GOT3 (cell line): Measurements from ENCODE around the gene KRTAP1-3.
"Not testable (repeated sequence)": the region's sequence is repeated elsewhere in the genome, so short reads cannot be mapped to it uniquely, and the experiment has no call there.

Source experiments
- DNase-seq: peaks from one replicate; lab custom pipeline; 2025; ENCODE audit warnings: mixed read lengths; lab: John Stamatoyannopoulos, UW

The KRTAP1-3 gene

GRCh38 chr17:41034346-41034935, at the start of gene KRTAP1-3:
KRTAP1-3 (minus strand) TSS chr17:41034874; CDS start chr17:41034821, 53 bp downstream.
- not testable (repeated sequence) for DNase-seq

GRCh38 chr17:41084100-41084856, 49.6 kb upstream of the KRTAP1-3 start, which contains the start of gene KRTAP4-7:
KRTAP4-7 (plus strand) TSS chr17:41084150; CDS start chr17:41084207, 57 bp downstream.
- not testable (repeated sequence) for DNase-seq

- DNase-seq = not testable (repeated sequence)
Measured at GRCh38 chr17:41083427-41083826, 48.8 kb upstream of the KRTAP1-3 start.

DNA sequence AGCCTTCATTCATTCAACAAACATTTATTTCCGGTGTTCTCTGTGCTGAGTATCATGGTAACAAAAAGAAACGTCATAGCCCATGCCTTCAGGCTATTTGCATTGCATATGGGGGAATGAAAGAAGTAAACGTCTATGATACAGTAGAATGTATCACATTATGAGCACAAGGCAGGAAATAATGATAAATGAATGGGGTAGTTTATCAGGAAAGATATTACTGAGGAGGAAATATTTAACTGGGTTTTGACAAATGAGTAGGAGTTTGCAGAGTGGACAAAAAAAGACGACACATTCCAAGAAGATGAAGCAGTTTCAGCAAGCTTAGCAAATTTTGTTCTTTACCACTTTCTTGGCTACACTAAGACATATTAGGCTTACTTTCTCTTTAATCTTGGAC, 48.0 kb upstream of the KRTAP1-3 start:
- DNase-seq = no peak

- DNase-seq = no peak
Measured at GRCh38 chr17:41076788-41077187, 42.1 kb upstream of the KRTAP1-3 start.

DNA sequence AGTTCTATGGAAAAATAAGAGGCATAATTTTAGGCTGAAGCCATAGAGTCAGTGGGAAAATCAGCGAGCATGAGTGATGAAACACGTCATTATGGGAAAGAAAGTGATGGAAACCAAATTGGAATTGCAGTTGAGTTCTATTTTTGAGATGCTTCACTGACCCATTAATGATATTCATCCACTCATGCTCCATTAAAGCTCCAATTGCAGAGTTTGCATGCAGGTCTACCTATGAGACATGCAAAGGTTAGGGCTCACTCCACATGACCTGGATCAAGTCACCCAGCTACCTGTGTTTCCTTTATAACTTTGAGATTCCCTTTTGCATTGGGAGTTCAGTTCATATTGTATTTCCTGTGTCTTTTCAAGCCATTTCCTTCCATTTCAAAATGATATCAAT, 39.0 kb upstream of the KRTAP1-3 start:
- no peak for DNase-seq

- no peak for DNase-seq
Measured at GRCh38 chr17:41071606-41072360, 37.1 kb upstream of the KRTAP1-3 start.

DNA sequence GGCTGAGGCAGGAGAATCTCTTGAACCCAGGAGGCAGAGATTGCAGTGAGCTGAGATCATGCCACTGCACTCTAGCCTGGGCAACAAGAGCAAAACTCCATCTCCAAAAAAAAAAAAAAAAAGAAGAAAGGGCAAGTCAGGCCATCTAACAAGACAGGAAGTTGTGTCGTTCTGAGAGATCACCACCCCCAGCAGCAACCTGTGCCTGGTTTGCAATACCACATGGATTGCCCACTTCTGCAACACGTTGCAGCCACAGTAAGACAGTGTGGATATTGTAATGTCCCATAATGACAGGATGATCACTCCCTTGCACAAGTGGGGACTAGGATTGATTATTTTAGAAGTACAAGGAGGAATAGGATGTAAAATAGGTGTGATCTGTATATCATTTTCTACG, 34.4 kb upstream of the KRTAP1-3 start:
- no peak for DNase-seq

GRCh38 chr17:41067281-41067680, 32.6 kb upstream of the KRTAP1-3 start:
- DNase-seq = no peak

DNA sequence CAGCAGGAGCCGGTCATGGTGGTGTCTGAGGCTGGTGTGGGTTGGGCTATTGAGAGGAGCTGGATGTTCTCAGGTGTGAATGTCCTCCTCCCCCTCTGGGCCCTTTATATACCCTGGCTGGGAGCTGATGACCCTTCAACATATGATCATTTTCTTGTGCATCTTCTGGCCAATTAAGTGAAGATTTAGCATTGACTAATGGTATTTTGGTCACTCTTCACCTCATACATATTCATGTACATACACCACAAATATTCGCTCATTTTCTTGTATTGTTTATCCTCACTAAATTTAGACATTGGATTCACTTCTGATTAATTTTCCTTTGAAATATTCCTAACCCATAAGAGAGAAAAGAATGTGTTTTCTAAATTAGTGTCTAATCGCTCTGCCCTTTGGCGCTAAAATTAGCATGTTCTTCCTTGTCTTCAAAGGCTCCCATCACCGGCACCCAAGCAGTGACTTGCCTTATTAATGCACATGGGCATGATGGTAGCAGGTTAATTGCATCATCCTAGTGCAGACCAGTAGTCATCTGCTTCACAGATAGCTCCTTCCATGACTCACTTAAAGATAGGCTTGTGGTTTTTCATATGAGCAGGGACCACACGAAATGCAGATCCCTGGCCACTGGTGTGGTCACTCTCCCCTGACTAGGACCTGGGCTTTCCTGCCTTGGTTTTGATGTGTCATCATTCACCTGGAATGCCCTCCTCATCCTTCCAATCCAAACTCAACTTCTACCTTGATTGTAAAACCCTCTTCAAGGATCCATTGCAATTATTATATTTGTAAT, 31.4 kb upstream of the KRTAP1-3 start, which contains the start of gene KRTAP2-4:
Gene KRTAP2-4, minus strand, starts transcription at position 51 of the 796 bp plus-strand sequence. Its CDS starts 34 bp downstream, at position 17.
- DNase-seq = no peak

DNA sequence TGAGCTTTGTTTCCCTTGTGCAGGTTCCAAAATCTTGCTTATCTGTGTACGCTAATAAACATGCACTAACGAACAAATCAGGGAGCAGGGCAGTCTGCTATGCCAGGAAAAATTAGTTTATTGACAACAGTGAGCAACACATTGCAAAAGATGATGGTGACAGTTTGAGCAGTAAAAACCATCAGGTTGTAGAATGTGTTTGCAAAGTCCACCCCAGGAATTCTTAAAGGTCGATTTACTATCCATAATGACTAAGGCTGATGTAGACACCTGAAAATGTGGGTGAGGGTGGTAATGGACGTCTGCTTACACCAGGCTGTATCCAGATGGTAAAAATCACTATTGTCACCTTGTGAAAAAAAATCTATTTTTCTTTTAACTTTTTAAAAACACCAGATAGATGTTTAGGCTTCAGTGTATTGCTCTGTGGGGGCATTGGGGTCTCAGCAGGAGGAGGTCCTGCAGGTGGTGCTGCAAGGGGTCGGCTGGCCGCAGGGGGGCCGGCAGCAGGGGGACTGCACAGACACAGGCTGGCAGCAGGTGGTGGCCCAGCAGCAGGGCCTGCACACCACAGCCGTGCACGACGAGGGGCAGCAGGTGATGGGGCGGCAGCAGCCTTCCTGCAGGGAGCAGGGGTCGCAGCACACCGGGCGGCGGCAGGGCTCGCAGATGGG, 30.5 kb upstream of the KRTAP1-3 start:
- not testable (repeated sequence) for DNase-seq

DNA sequence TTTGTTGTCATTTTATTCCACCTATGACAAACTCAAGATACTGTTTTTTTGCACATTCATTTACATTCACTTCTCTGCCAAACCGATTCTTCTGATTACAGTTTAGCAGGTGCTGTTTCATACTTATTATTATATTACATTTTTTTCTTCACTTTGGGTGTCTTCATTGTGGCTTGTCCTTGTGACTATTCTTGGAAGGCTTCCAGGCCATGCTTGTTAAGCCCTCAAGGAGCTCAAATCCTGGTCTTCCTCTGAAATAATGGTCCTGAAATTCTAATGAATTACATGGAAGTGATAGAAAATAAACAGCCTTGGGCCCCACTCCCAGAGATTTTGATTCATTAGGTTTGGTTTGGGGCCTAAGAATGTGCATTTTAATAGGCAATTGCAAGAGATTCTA, 29.6 kb upstream of the KRTAP1-3 start:
- no peak for DNase-seq

GRCh38 chr17:41063449-41063848, 28.8 kb upstream of the KRTAP1-3 start:
- no peak for DNase-seq

DNA sequence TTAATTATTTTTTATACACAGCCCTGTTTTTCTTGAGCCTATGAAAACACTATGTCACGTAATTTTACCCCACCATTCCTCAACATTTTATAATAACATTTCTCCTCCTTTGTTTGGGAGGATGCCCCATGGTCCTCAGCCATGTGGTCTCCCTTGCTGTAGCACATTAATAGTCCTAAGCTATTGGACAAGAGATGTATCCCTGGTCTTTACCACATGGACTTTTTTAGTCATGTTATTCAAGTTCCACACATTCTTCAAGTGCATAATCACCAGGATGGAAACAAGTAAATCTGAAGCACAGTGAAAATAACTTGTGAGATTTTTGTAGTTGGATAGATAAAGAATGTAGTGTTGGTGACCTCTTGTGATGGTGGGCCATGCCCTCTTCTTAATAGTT, 27.3 kb upstream of the KRTAP1-3 start:
- DNase-seq = no peak

GRCh38 chr17:41060052-41060604, 25.5 kb upstream of the KRTAP1-3 start, which contains the start of gene KRTAP2-3:
KRTAP2-3 (minus strand) TSS chr17:41060114; CDS start chr17:41060050, 64 bp downstream.
- no peak for DNase-seq

DNA sequence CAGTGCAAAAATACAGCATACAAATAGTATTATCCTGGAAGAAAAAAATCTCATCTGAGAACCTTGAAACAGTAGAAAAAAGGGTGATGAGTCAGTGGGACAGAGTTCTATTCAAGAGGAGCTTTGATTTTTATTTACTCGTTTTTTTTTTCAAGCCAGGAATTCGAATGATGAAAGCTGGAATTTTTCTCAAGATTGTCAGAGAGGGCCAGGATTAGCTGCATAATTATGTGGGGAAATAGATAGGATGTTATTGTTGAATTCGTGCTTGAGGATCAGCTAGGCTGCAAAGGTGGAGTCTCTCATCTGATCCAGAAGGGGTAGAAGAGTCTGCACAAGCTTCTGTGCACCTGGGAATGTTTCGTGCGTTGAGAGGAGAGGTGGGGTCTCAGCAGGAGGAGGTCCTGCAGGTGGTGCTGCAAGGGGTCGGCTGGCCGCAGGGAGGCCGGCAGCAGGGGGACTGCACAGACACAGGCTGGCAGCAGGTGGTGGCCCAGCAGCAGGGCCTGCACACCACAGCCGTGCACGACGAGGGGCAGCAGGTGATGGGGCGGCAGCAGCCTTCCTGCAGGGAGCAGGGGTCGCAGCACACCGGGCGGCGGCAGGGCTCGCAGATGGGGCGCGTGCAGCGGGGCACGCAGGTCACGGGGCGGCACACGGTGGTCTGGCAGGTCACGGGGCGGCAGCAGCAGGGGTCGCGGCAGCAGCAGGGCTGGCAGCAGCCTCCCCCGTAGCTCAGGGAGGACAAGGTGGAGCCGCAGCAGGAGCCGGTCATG, 24.8 kb upstream of the KRTAP1-3 start:
- DNase-seq = not testable (repeated sequence)

DNA sequence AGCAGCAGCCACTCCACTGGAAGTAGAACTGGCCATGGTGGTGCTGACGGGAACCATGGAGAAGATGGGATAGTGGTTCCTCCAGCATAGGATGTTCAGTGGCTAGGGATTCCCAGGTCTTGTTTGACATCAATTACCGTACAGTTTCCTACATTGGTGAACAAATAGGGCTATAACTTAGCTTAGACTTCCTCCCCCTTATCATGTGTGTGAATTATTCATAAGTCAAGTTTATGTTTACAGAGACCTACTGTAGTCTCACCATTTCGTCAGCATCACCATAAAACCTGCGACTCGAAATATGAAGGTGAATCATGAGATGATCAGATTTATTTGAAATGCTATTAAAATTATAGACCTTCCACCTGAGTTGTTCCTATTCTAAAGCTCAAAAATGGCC, 24.1 kb upstream of the KRTAP1-3 start:
- no peak for DNase-seq

GRCh38 chr17:41057547-41057946, 22.9 kb upstream of the KRTAP1-3 start:
- no peak for DNase-seq

GRCh38 chr17:41055130-41055529, 20.5 kb upstream of the KRTAP1-3 start, which contains the start of gene KRTAP2-2:
KRTAP2-2 (minus strand) TSS chr17:41055230; CDS start chr17:41055211, 19 bp downstream.
- DNase-seq = not testable (repeated sequence)

GRCh38 chr17:41054556-41054955, 19.9 kb upstream of the KRTAP1-3 start:
- DNase-seq = not testable (repeated sequence)
